HG02571 (cell line): ENCODE data around the gene SLC1A3.

ENCODE experiments used
- ATAC-seq: cut with Tn5 transposase; IDR thresholded peaks from one replicate; pipeline ENCODE4 v1.9.1; 2021; ENCODE audit warnings: mild to moderate bottlenecking, moderate library complexity; ENCODE audit not compliant: unreplicated experiment

SLC1A3 gene

GRCh38 chr5:36710039-36710438 is 103.6 kb downstream of the SLC1A3 start:
- no peak for ATAC-seq

GRCh38 chr5:36712706-36713105 is 106.3 kb downstream of the SLC1A3 start:
- no peak for ATAC-seq

GRCh38 chr5:36713541-36713940 is 107.1 kb downstream of the SLC1A3 start:
- ATAC-seq: no peak

GRCh38 chr5:36717131-36717695 is 110.8 kb downstream of the SLC1A3 start:
- no peak for ATAC-seq

- no peak for ATAC-seq
Observed at GRCh38 chr5:36719282-36719681, 112.9 kb downstream of the SLC1A3 start.

- no peak for ATAC-seq
Observed at GRCh38 chr5:36720688-36721087, 114.3 kb downstream of the SLC1A3 start.

- ATAC-seq: no peak
Observed at GRCh38 chr5:36721664-36722235, 115.3 kb downstream of the SLC1A3 start.

GRCh38 chr5:36722900-36723299 is 116.5 kb downstream of the SLC1A3 start:
- no peak for ATAC-seq

GRCh38 chr5:36723912-36724311 is 117.5 kb downstream of the SLC1A3 start:
- peak; percentile 50 for ATAC-seq

- ATAC-seq: peak; percentile 83
Observed at GRCh38 chr5:36724467-36725332, 118.3 kb downstream of the SLC1A3 start.

GRCh38 chr5:36726317-36726716 is 119.9 kb downstream of the SLC1A3 start:
- no peak for ATAC-seq

GRCh38 chr5:36726767-36727166 is 120.4 kb downstream of the SLC1A3 start:
- ATAC-seq: no peak

GRCh38 chr5:36728697-36729543 is 122.5 kb downstream of the SLC1A3 start:
- ATAC-seq: no peak

GRCh38 chr5:36730537-36731216 is 124.3 kb downstream of the SLC1A3 start:
- ATAC-seq: no peak

GRCh38 chr5:36733183-36733582 is 126.8 kb downstream of the SLC1A3 start:
- ATAC-seq: no peak

- ATAC-seq: no peak
Observed at GRCh38 chr5:36734422-36734821, 128.0 kb downstream of the SLC1A3 start.

- ATAC-seq: no peak
Observed at GRCh38 chr5:36735891-36736290, 129.5 kb downstream of the SLC1A3 start.
